ENCODE results near the gene COTL1.

Gene COTL1

GRCh38 chr16:84617791-84618580 is at the start of gene COTL1:
COTL1 (minus strand) TSS chr16:84618078; CDS start chr16:84617914, 164 bp downstream.
- DNase-seq, result peak; percentile 96

GRCh38 chr16:84665843-84666242 is 48.0 kb upstream of the COTL1 start:
- DNase-seq, result no peak

GRCh38 chr16:84665359-84665758 is 47.5 kb upstream of the COTL1 start:
- DNase-seq, result no peak

- no peak for DNase-seq
Observed at GRCh38 chr16:84663433-84664101, 45.7 kb upstream of the COTL1 start.

- DNase-seq, result no peak
Observed at GRCh38 chr16:84662471-84662870, 44.6 kb upstream of the COTL1 start.

GRCh38 chr16:84661418-84662060 is 43.7 kb upstream of the COTL1 start:
- no peak for DNase-seq

GRCh38 chr16:84660973-84661372 is 43.1 kb upstream of the COTL1 start:
- no peak for DNase-seq

- DNase-seq, result no peak
Observed at GRCh38 chr16:84659656-84660300, 41.9 kb upstream of the COTL1 start.

- DNase-seq, result no peak
Observed at GRCh38 chr16:84658690-84659089, 40.8 kb upstream of the COTL1 start.

- DNase-seq, result no peak
Observed at GRCh38 chr16:84657229-84657837, 39.5 kb upstream of the COTL1 start.

GRCh38 chr16:84656649-84657048 is 38.8 kb upstream of the COTL1 start:
- no peak for DNase-seq

GRCh38 chr16:84654998-84655397 is 37.1 kb upstream of the COTL1 start:
- no peak for DNase-seq

- DNase-seq, result no peak
Observed at GRCh38 chr16:84654238-84654637, 36.4 kb upstream of the COTL1 start.

GRCh38 chr16:84652566-84652965 is 34.7 kb upstream of the COTL1 start:
- DNase-seq, result no peak

- peak; percentile 55 for DNase-seq
Observed at GRCh38 chr16:84650062-84650991, 32.4 kb upstream of the COTL1 start.

- DNase-seq, result no peak
Observed at GRCh38 chr16:84649511-84649861, 31.6 kb upstream of the COTL1 start.

GRCh38 chr16:84648595-84649510 is 31.0 kb upstream of the COTL1 start:
- no peak for DNase-seq

- no peak for DNase-seq
Observed at GRCh38 chr16:84647828-84648594, 30.1 kb upstream of the COTL1 start, which contains the start of gene KLHL36. KLHL36 (plus strand) TSS chr16:84648511; CDS start chr16:84650868, 2,357 bp downstream.

GRCh38 chr16:84643674-84644073 is 25.8 kb upstream of the COTL1 start:
- no peak for DNase-seq

GRCh38 chr16:84643180-84643583 is 25.3 kb upstream of the COTL1 start:
- peak; percentile 84 for DNase-seq

Data from amniotic stem cell (primary cell).